Measurements from ENCODE around the gene NR2C2. TPM values are rescaled to one million over a fixed set of nuclear protein-coding genes. Genes with fewer than 3 reads are reported as not detected.
A peak's percentile ranks its signal among the peaks of the same experiment; 100 is the strongest.

NR2C2 gene
- total RNA-seq, 1 experiment from 2014 or later, result 14.7 TPM

GRCh38 chr3:15043408-15044171, 96.2 kb downstream of the NR2C2 start:
- Histone ChIP-seq H3K4me3 (ENCODE audit: insufficient read depth, low read depth, low read length) (no peak overlapping the region), H3K27me3 (ENCODE audit: control insufficient read depth, insufficient read depth, low read length) (no peaks in the 10 kb centered on the region), H3K36me3 (replicated peaks; ENCODE audit: control insufficient read depth, insufficient read depth, low read length) (peaks cover 53% of the 10 kb centered on the region)
- no peak for DNase-seq

DNA sequence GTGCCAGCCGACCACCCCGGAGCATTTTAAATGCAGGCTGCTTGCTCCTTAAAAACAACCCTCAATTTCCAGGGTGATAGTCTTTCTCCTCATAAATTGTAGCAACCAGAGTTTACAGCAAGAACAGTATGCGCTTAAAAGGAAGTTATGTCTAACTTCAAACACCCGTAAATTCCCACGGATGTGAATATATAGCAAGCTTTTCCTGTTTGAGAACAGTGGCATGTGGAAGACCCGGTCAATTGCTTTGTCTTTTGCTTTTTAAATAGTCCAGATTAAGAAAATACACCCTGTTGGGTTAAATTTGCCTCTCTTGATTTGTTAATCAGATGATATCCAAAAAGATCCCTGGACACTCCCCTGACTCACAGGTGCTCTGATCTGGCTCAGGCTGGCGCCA, 96.9 kb downstream of the NR2C2 start:
- DNase-seq, result no peak
- Histone ChIP-seq H3K27me3 (ENCODE audit: control insufficient read depth, insufficient read depth, low read length) (no peaks in the 10 kb centered on the region), H3K4me3 (ENCODE audit: insufficient read depth, low read depth, low read length) (no peak overlapping the region), H3K36me3 (replicated peaks; ENCODE audit: control insufficient read depth, insufficient read depth, low read length) (peaks cover 51% of the 10 kb centered on the region)

DNA sequence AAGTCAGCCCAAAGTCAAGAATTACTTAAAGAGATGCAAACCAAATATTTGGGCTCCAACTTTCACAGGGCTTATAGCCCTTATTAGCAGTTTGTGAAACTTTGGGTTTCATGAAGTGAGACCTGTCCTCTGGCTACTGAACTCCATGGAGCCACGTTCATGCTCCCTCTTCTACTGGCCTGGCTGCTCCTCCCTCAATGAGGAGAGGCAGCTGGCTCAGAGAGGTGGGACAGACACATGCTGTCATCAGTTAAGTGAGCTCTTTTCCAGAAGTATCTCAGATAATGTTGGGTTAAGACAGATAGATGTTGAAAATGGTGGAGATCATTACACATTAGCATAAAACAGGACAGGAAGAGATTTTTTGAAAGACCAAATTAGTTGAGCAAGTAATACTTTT, 98.3 kb downstream of the NR2C2 start:
- no peak overlapping the region for H3K4me3 ChIP-seq (ENCODE audit: insufficient read depth, low read depth, low read length)
- H3K36me3 ChIP-seq (replicated peaks; ENCODE audit: control insufficient read depth, insufficient read depth, low read length), result peaks cover 51% of the 10 kb centered on the region
- no peak for DNase-seq
- H3K27me3 ChIP-seq (ENCODE audit: control insufficient read depth, insufficient read depth, low read length), result no peaks in the 10 kb centered on the region

DNA sequence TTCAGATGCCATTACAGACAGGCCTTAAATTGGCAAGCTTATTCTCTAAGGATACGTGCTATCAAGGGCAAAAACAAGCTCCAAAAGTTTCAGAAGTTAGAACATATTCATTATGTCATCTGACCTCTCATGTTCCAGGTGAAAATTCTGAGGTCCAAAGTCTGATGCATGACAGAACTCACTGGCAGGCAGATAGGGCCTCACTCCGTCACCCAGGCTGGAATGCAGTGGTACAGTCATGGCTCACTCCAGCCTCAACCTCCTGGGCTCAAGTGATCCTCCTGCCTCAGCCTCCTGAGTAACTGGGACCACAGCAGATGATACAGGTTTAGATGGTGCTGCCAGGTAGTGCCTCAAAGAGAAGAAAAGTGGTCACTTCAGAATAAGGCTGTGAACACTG, 102.2 kb downstream of the NR2C2 start:
- Histone ChIP-seq H3K4me3 (ENCODE audit: insufficient read depth, low read depth, low read length) (no peak overlapping the region), H3K36me3 (replicated peaks; ENCODE audit: control insufficient read depth, insufficient read depth, low read length) (peaks cover 44% of the 10 kb centered on the region), H3K27me3 (ENCODE audit: control insufficient read depth, insufficient read depth, low read length) (no peaks in the 10 kb centered on the region)
- DNase-seq, result no peak

- Histone ChIP-seq H3K36me3 (replicated peaks; ENCODE audit: control insufficient read depth, insufficient read depth, low read length) (peaks cover 36% of the 10 kb centered on the region), H3K27me3 (ENCODE audit: control insufficient read depth, insufficient read depth, low read length) (no peaks in the 10 kb centered on the region), H3K4me3 (ENCODE audit: insufficient read depth, low read depth, low read length) (no peak overlapping the region)
- DNase-seq, result no peak
Measured at GRCh38 chr3:15050405-15051092, 103.2 kb downstream of the NR2C2 start.

- H3K27me3 ChIP-seq (ENCODE audit: control insufficient read depth, insufficient read depth, low read length), result no peaks in the 10 kb centered on the region
- peak; percentile 88 for DNase-seq
- H3K4me3 ChIP-seq (ENCODE audit: insufficient read depth, low read depth, low read length), result no peak overlapping the region
- peaks cover 31% of the 10 kb centered on the region for H3K36me3 ChIP-seq (replicated peaks; ENCODE audit: control insufficient read depth, insufficient read depth, low read length)
Measured at GRCh38 chr3:15051531-15051930, 104.1 kb downstream of the NR2C2 start.

DNA sequence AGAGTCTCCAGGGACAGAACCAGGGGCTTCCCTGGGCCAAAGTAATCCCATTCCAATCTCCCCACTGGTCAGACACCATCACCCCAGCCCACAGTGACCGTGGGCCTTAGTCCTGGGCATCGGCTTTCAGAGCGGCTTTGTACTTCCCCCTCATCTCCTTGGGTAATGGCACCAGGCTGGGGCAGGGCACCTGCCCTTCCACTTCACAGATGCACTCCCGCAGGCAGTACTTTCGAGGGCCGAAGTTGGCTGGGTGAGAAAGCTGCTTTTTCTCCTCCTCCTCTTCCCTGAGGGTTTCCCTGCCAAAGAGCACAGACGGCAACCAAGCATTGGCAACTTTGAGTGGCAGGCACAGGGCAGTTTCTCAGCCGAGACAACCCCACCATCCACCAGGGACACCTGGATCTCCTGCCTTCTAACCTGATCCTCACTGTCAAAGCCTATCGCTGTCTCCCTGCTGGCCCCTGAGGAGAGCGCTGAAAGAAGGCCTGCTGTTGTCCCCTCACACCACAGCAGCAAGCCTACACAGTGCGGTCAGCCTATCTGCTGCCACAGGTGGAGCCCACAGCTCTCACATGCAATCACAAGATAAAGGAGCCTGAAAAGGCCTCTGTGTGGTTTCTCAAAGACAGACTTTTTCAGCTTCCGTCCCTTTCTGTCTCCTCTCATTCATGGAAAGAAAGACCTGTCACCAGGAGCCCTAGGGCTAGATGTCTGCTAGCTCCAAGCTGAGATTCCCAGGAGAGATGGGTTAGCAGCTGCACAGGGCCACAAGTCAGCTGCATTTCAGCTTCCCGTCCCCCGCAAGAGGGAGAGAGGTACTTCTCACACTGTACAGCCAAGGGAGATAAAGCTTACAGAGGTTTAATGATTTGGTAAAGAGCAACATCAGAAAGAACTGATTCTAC, 105.2 kb downstream of the NR2C2 start:
- no peak overlapping the region for H3K4me3 ChIP-seq (ENCODE audit: insufficient read depth, low read depth, low read length)
- DNase-seq, result no peak
- H3K27me3 ChIP-seq (ENCODE audit: control insufficient read depth, insufficient read depth, low read length), result no peaks in the 10 kb centered on the region
- H3K36me3 ChIP-seq (replicated peaks; ENCODE audit: control insufficient read depth, insufficient read depth, low read length), result peaks cover 29% of the 10 kb centered on the region

- no peak overlapping the region for H3K4me3 ChIP-seq (ENCODE audit: insufficient read depth, low read depth, low read length)
- no peak for DNase-seq
- H3K27me3 ChIP-seq (ENCODE audit: control insufficient read depth, insufficient read depth, low read length), result no peaks in the 10 kb centered on the region
- peaks cover 29% of the 10 kb centered on the region for H3K36me3 ChIP-seq (replicated peaks; ENCODE audit: control insufficient read depth, insufficient read depth, low read length)
Measured at GRCh38 chr3:15053541-15053940, 106.2 kb downstream of the NR2C2 start.

GRCh38 chr3:15055019-15055557, 107.7 kb downstream of the NR2C2 start:
- no peak for DNase-seq
- Histone ChIP-seq H3K36me3 (replicated peaks; ENCODE audit: control insufficient read depth, insufficient read depth, low read length) (peaks cover 32% of the 10 kb centered on the region), H3K4me3 (ENCODE audit: insufficient read depth, low read depth, low read length) (no peak overlapping the region), H3K27me3 (ENCODE audit: control insufficient read depth, insufficient read depth, low read length) (no peaks in the 10 kb centered on the region)

DNA sequence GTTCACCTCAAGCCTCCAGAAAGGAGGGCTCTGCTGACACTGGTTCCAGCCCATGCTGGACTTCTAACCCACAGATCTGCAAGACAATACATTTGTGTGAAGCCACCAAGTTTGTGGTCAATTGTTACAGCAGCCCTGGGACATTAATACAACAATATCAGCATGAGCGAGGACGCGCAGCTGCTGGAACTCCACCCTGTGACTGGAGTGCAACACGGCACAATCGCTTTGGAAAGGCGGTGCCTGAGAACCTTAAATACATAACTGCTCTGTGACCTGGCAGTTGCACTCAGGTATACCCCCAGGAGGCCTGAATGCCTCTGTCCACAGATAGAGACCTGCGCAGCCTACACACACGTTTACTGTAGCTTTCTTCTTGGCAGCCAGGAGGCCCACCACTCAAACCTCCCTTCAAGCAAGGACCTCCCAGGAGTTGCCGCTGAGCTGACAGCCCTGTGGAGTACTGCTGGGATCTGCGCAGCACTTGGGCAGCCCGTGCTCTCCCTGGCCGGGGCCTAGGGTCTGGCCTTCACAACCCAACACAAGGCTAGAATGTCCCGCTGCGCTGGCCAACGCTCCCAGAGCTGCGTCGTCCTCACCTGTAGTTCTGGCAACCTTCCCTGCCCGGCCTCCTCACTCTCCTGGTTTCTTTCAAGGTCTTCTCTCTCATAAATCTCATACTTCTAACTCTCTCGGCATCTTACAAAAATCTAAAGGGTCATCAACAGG, 109.5 kb downstream of the NR2C2 start:
- DNase-seq, result no peak
- Histone ChIP-seq H3K36me3 (replicated peaks; ENCODE audit: control insufficient read depth, insufficient read depth, low read length) (peaks cover 28% of the 10 kb centered on the region), H3K27me3 (ENCODE audit: control insufficient read depth, insufficient read depth, low read length) (no peaks in the 10 kb centered on the region), H3K4me3 (ENCODE audit: insufficient read depth, low read depth, low read length) (no peak overlapping the region)

GRCh38 chr3:15060029-15060428, 112.6 kb downstream of the NR2C2 start:
- Histone ChIP-seq H3K4me3 (ENCODE audit: insufficient read depth, low read depth, low read length) (no peak overlapping the region), H3K36me3 (replicated peaks; ENCODE audit: control insufficient read depth, insufficient read depth, low read length) (peaks cover 17% of the 10 kb centered on the region), H3K27me3 (ENCODE audit: control insufficient read depth, insufficient read depth, low read length) (no peaks in the 10 kb centered on the region)
- no peak for DNase-seq

DNA sequence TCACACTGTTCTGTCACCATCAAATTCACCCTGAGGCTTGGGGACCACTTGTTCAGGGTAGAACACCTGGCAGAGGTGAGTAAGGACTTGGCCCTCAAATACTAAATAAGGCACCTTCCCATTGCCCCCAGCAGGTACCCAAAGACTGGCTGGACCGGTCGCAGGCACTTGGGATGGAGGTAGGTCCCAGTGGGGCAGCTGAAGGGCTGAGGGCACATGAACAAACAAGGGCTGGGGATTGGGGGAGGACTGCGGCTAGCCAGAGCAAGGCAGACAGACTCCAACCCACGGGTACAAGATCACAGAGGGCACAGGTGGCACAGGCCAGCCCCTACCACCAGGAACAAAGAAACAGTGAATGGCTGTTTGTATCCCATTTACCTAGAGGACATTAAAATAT, 115.9 kb downstream of the NR2C2 start:
- H3K4me3 ChIP-seq (ENCODE audit: insufficient read depth, low read depth, low read length), result no peak overlapping the region
- H3K27me3 ChIP-seq (ENCODE audit: control insufficient read depth, insufficient read depth, low read length), result no peaks in the 10 kb centered on the region
- H3K36me3 ChIP-seq (replicated peaks; ENCODE audit: control insufficient read depth, insufficient read depth, low read length), result peaks cover 8% of the 10 kb centered on the region
- DNase-seq, result no peak

DNA sequence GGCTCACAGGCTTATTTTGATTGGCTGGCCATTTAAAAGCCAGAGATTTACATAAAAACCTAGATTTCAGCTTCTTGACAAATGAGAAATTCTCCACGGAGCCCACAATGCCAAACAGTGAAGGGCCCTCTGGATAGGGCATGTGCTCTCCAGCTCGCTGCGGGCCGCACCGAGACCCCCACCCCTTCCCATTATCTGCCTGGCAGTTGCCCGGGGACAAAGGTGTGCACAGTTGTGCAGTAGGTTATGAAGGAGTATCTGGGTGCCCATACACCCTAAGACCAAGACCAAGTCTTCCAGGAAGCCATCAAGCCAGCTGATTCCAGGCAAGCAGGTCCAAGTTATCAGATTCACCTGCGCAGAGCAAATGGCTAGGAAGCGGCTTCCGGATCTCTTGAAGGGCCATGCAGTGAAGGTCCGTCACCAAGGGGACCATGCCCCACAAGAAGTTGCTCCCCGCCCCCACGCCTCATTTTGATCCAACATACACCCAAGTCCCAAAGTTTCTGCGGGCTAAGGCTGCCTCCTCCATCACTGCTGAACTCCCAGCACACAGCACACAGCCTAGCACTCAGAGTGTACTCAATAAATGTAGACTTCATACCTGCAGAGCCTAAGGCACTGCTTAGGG, 116.4 kb downstream of the NR2C2 start:
- peak; percentile 43 for DNase-seq
- H3K27me3 ChIP-seq (ENCODE audit: control insufficient read depth, insufficient read depth, low read length), result no peaks in the 10 kb centered on the region
- H3K36me3 ChIP-seq (replicated peaks; ENCODE audit: control insufficient read depth, insufficient read depth, low read length), result peaks cover 4% of the 10 kb centered on the region
- peak overlapping the region; percentile 97 for H3K4me3 ChIP-seq (ENCODE audit: insufficient read depth, low read depth, low read length)
